ENCODE data around the gene SPARC.

SPARC gene

DNA sequence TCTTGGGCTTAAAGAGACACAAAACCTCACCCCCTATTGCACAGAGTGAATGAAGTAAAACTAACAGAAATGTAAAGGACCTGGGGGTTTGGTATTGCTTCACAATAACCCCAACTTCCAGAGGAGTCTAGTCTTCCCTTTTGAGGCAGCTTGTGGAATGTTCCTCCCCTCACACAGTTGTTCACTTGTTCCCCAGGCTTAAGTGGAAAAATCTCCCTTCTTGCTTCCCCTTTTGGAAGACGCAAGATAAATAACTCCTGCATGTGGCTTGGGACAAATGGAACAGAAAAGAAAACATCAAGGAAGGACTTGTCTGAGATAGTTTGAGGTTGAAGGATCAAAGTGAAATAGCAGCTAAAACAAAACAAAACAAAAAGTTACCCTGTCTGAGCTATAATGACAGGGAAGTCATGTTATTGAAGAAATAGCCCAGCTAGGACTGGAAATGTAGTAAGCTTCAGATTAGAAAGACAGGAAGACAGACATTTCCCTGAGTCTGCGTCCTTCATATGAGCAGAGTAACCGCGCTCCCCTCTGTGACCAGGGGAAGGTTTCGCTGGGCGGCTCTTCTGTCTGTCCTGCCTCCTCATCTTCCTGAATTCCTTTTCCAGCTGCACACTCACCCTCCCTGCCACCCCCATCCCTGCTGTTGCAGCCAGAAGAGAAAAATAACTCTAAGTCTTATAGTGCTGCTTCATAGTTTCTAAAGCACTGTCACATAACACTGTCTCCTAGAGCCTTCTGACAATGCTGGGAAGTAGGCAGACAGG, 8.8 kb downstream of the SPARC start:
- DNase-seq = no peak

DNA sequence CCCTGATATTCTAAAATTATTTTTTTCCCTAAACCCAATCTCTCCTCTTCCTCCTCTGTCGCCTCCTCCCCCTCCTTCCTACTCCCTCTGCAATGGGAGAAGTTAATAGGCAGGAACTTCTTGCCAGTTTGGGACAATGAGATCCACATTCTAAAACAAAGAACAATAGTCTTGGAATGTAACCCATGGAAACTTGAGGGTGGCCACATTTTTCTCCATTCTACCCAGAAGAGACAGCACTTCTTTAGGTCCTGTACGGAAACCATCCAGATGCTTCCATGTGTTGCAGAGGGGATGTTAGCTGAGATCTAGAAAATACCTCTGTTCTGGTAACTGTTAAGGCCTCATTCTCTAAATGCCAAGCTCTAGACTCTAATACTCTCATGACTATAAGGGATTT, 10.0 kb downstream of the SPARC start:
- DNase-seq = no peak

DNA sequence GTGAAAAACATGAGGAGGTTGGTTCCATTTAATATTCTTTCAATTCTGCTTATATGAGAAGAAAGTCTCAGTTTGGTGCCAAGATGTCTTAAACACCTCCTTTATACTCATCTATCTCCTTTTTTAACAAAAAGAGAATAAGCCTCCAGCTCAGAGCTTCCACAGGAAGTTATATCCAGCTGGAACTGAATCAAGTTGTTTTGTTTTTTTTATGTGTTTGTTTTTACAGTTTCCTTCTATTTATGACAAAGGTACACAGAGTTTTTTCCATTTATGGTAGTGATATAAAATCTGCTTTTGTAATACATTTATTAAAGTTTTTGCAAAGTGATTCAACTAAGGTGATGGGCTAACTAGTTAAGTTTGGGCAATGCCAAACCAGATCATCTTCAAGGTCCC, 10.4 kb downstream of the SPARC start:
- DNase-seq = no peak

DNA sequence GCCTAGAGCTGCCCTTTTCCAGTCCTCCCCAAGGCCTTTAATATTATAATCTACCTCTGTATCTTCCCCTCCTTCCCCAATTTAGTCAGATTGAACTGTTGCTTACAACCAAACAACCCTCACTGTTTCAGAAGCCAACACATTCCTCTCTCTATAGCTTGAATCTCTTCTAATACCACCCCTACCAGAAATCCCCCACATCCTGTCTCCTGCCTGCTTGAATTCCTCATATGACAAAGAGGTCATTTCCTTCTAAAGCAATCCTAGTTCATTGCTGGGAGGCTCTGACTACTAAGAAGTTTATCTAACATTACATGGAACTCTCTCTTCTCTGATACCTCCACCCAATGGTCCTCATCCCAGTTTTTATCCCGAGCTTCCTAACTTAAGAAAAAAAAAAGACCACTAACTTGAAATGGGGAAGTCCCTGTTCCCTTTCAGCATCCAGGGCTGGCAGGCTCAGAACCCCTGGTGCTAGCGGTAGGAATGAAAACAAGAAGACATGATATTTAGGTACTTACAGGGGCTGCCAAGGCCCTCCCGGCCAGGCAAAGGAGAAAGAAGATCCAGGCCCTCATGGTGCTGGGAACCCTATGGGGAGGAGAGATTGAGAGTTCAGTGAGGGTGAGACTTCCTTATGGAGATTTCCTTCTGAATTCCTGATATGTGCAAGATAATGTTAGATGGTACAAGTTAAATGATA, 11.0 kb downstream of the SPARC start:
- DNase-seq = no peak

DNA sequence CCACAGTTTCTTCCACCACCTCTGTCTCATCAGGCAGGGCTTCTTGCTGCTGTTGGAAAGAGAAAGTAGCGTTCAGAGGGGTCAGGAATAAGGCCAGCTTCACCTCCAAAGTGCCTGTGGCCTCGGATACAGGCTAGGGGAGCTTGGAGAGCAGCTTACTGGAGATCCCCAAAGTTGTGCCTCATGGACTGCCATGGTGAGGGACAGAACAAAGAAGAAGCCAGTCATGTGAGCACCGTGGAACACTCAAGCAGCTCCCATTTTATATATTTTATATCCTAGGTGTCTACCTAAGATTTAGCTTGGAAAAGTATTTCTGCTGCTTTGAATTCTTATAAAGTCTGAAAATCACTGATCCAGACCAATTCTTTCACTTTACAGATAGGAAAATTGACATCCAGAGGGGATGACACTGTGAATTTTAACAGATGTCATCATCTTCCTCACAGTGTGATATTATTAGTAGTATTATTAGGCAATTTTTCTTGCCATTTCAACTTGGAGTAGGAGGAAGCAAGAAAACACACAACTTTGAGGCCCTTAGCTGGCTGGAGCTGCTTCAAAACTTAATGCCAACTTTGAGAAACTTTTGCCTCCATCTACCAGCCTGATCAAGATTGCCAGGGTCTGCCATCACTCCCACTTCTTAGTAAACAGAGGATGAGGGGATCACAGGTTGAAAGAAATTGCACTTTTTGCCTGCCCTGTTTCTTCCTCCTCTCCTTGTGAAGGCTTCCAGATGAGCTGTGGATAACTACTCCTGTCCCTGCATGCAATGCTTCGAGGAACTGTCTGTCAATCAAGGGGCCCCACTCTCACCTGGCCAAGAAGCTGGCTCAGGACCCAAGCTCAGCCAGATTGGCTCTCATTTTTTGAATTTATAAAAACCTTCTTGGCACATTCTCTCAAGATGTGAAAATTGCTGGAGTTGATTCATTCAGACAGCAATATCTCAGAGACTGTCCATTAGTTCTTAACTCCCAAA, 11.8 kb downstream of the SPARC start:
- no peak for DNase-seq

DNA sequence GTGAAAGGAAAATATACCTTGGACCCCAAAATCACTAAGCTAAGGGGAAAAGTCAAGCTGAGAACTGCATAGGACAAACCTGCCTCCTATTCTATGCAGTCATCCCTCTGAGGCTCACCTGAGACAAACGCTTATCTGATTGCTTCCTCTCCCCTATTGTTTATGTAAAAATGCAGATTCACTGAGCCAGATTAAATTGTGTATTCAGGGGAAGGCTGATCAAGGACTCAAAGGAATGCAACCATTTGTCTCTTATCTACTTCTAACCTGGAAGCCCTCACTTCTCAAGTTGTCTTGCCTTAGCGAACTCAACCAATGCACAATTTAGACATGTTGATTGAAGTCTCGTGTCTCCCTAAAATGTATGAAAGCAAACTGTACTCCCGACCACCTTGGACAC, 13.3 kb downstream of the SPARC start:
- no peak for DNase-seq

DNA sequence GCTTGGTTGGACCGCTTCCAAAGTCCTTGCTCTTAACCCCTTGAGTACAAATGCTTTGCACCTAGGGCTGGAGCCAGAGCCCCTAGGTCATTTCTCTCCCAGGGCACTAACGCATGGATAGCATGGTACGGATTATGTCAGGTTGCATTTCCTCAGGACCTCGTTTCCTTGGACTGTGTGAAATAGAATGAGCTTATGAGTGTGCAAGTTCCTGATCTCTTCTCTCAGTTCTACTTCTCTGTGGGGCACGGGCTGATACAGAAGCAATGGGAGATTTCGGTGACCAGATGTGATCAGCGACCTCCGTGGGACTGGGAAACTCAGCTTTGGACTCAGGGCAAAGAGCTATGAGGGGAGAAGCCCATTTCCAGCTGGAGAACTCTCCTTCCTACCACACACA, 14.2 kb downstream of the SPARC start:
- DNase-seq = no peak

DNA sequence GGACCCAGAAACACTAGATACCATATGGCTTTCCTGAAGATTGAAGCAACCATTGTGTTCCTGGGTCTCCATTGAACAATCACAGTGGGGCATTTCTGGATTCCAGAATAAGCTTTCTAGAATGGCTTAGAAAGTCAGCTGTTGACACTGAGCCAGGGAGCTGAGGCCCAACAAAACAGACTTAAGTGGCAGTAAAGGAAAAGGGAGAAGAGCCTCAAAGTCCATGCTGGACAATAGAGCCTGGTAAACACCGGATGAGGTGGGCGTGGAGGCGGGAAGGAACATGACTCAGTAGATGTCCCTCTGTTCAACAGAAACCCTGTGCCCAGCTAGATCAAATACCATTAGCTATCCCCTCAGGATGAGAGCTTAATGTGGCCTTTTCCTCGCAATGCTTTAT, 14.8 kb downstream of the SPARC start:
- DNase-seq = no peak

DNA sequence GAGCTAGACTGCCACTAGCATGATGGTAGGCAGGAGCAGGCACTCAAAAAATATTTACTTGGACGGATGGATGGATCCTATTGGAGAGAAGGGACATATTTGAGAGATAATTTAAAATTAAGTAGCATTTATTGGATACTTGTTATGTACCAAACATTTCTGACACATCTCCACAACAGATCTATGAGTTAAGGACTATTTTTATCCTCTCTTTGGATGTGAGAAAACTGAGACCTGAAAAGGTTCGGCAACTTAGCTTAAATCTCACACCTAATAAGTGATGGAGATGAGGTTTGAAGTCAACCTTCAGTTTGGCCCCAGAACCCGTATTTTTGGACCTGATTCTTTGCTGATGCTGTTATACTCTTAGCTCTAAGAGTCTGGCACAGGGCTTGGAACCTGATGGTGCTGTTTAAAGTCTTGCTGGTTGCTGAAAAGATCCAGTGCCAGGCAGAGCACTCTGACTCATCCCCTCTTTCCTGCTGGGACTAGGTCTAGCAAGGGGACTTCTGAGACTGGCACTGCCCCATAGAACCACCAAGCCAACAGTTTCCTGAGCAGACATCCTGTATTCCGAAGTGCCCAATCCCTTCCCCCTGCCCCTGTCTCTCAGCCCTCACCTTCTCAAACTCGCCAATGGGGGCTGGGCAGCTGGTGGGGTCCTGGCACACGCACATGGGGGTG, 15.6 kb downstream of the SPARC start:
- DNase-seq = no peak

DNA sequence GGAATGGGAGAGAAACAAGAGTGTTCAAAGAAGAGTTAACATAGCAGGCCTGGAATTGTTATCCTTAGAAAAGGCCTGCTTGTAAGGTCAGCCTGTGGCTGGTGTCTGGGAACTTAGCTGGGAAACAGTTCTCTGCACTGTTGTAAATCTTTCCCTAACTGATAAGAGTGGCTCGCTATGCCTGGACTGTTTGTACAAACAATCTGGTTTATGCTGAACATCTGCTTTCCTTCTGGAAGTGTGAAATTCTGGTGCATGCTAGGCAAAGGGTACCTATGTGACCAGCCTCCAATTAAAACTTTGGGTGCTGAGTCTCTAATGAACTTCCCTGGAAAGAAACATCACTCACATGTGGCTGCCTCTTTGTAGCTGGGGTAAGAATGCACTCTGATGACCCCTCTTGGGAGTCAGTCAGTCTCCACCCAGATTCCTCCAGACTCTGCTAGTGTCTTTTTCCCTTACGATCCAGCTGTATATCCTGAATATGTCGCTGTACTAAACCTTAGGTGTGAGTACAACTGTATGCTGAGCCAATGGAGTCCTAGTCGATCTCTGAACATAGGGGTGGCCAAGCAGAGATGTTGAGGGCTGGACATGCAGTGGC, 16.5 kb downstream of the SPARC start:
- no peak for DNase-seq

DNA sequence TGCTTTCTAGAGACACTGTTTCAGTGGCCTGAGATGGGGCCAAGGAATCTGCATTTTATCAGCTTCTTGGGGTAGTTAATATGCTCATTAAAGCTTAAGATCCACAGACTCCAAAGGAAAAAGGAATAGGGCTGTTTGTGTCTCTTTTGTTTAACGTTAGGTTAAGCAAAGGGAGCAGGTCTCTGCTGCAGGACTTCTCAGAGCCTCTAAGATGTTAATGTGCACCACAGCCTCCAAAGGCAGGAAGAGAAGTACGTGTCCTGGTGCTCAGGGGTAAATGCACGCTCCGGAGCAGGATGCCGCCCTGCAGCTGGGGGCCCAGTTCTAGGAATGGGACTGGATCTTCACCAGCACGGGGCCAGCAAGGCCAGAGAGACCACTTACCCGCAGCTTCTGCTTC, 19.6 kb downstream of the SPARC start:
- DNase-seq = no peak

DNA sequence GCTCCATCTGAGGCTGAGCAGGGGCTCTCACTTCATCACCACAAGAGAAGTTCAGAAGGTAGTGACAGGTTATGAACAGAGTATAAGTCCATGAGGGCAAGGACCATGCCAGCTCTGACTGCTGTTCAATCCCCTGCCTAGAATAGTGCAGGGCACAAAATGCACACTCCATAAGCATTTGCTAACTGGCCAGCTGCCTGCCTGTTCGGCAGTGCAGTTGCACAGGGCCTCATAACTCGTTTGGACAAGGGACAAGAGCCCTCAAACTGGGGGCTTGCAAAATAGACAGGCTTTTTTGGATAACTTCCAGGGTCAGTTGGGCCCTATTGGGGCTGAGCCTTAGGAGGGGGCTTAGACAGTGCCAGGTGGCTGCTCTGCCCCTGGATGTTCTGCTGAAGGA, 21.1 kb downstream of the SPARC start:
- no peak for DNase-seq

DNA sequence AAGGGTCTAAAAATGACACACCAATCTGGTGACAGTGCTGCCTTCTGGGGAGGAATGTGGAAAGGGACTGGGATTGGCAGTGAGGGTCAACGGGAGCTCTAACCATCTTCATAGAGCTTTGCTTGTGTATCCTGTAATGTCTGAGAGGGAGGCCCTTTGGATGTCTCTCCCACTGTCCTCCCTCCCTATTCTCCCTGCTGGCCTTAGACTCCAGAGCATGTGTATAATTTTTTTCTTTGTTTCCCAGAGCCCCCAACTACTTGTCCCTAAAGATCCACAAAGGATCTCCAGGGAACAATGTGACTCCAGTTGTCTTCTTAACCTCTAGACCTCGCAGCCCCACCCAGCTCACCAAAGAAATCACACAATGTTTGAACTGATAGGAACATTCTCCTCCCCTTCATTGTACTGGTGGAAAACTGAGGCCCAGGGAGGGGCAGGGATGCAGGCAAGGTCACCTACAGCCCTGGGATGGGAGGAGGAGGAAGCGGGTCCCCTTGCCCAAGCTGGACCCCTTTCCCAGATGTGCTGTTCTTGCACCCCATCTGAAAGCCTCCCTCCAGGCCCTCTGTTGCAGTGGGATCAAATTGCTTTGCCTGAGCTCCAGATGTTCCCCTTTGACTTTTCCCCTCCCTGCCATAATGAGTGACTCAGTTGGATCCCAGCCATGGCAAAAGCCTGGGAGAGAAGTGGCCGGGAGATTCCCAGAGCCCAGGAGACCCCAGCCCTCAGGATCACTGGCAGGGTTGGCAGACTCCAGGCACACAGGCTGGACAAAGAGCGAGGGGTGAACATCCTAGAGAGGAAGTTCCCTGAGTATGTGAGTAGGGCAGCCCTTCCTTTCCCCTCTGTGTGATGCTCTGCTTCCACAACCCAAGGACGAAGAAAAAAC, 21.8 kb downstream of the SPARC start:
- no peak for DNase-seq

DNA sequence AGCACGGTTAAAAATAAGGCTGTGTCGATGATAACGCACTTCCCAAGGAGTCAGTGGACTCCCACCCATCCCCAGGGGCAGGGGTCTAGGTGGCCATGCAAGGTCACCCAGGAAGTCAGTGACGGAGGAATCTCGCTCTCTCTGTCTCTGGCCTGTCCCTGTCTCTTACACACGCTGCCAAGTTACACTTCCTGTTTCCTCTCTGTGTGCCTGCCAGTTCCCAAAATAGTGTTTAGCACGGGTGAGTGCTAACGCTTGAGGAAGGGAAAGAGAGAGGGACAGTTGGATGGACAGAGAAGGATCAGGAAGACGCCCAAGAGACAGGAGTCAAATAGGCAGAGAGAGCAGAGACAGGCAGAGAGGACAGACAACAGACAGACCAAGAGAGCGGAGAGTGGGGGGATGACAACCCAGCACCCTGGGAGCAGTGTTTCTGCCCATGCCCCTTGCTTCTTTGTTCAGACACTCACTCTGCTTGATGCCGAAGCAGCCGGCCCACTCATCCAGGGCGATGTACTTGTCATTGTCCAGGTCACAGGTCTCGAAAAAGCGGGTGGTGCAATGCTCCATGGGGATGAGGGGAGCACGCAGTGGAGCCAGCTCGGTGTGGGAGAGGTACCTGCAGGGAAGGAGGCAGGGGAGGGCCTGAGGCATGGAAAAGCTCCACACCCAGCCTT, 23.0 kb downstream of the SPARC start:
- no peak for DNase-seq

DNA sequence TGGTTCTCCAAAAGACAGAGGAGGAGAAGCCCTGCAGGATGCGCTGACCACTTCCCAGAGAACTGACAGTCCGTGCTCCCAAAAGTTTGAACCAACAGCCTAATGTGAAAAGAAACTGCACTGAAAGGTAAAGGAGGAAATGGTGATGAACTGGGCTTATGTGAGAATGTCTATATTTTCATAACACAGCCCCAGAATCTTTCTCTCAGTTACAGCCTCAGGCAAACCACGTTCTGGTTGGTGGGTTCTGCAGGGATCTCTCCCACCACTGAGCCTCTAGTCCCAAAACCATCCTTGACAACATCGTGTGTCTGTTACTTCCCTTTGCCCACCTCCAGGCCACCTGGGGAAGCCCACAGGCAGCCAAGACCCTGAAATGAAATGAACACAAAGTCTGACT, 23.9 kb downstream of the SPARC start:
- DNase-seq = no peak

DNA sequence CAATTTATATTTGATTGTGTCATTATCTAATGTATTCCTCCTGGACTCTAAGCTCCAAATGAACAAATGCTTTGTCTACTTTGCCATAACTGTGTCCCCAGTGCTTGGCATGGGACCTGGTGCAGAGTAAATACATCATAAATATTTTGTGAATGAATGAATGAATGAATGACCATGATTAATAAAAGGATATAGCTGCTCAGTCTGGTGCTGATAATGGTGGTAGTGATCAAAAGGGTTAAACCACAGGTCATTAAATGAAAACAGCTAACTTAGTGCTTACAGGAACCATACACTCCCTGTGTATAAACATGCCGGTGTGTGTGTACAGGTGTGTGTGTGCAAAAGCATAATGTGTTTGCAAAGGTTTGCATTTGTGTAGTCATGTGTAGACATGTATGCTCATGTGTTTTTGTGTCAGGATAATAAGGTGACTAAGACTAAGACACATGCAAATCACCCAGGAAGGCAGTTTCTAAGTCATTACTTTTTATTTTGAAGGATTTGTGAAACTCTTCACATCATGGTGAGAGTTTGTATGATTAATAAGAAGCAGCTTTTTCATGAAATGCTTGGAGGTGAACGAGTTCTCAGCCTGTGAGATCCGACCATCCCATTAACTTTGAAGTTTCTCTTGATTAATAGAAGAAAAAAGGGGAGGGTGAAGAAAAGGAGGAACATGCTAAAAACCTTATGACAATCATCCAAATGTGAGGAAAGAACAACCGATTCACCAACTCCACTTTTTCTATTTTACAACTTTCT, 24.6 kb downstream of the SPARC start:
- DNase-seq = no peak

DNA sequence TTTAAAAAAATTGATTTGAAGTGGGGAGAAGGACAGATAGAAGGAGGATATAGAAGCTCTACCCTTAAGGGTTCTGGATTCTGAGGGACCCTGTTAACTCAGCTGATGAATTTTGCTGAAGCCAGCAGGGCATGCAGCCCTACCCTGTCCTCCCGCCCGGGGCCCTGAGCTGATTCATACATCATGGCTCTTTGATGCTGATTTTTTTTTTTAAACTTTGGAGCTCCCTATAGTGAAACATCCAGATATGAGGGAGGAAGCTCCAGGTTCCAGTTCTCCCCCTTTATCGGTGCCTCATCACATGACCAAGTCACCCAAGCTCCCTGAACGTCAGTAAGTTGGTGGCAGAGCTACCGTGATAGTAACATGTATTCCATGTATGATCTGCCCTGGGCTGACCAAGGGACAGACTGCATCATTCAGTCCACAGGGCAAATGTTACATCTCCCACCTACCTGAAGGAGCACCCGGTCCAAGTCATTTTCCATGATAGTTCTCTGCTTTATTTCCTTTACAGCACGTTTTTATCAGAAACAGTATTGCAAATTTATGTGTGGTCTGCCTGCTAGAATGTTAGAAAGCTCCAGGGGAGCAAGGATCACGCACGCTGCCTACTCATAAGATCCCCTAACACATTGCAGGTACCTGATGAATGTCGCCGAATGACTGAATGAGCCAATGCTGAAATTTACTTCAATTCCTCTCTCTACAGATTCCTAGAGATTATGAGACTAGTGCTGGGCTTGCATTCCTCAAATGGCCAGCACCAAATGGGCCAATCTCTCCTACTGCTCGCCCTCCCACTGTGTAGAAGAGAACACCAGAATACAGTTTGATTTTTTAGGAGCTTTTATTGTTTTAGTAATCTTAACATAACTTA, 25.9 kb downstream of the SPARC start:
- no peak for DNase-seq

DNA sequence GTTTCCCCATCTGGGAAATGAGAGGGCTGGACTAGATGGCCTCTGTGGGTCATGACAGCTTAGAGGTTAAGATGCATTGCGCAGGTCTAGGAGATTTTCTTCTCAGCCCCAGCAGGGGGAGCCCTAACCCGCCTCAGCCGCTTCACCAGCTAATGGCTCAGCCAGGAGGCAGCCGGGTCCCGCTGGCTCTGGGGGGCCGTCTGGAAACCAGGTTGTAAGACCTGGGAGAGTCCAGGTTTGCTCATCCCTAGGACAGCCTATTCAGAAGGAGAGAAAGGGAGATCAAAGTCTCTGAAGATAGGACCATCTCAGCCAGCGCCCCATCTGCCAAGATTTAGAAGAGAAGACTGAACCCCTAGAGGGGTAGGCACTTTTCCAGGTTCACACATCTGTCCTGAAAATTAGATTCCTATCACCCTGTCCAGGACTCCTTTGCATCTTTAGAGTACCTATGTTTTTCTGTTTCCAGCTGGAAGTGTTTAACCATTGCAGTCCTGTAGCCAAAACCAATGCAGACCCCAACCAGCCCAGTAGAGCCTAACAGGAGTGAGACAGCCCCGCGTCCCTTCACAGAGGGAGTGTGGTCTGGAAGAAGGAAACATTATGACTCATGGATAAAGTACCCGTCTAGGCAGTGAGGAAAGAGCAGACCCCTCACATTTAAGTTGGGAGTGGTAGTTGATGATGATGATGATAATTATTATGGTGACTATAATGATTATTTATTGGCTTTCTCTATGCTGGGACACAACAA, 27.5 kb downstream of the SPARC start:
- peak; percentile 91 for DNase-seq

All from stimulated activated CD8-positive, alpha-beta memory T cell treated with anti-CD3 and anti-CD28 coated beads, Interleukin-4, amount 100 ng/mL, for 48 hours (primary cell).